Thyroid gland (tissue), 4 donors: ENCODE data around the gene PRELID3B. TPM values are rescaled to one million over a fixed set of nuclear protein-coding genes. Genes with fewer than 3 reads are reported as not detected.

Experiments
- DNase-seq, 2 donors: peaks; one replicate each; pipeline ENCODE4 v3.0.0-alpha.2; 2019
- H3K27ac ChIP-seq, 3 donors: fragments of 200-600 bp; sonication (generic); 1 replicate in 2 of 3; 2 replicates in 1 of 3; pipeline ENCODE4 v1.5.1; 2016 to 2019; ENCODE audit warnings: mild to moderate bottlenecking in 1 of 3, moderate library complexity in 1 of 3
- H3K27me3 ChIP-seq: fragments of 200-600 bp; sonication (generic); one replicate; pipeline ENCODE4 v1.5.1; 2019
- H3K36me3 ChIP-seq, 2 donors: fragments of 200-600 bp; sonication (generic); one replicate each; pipeline ENCODE4 v1.5.1; 2016 to 2019
- H3K4me1 ChIP-seq, 2 donors: fragments of 200-600 bp; sonication (generic); one replicate each; pipeline ENCODE4 v1.5.1; 2017 to 2019
- H3K4me3 ChIP-seq, 3 donors: fragments of 200-600 bp; sonication (generic); replicated peaks in 1 of 3; 1 replicate in 2 of 3; 2 replicates in 1 of 3; pipeline ENCODE4 v1.5.1; 2016; ENCODE audit warnings: mild to moderate bottlenecking in 1 of 3
- H3K9me3 ChIP-seq: fragments of 200-600 bp; sonication (generic); one replicate; pipeline ENCODE4 v1.5.1; 2017
- POLR2A ChIP-seq, 2 donors: fragments of 450-650 bp; IDR thresholded peaks; one replicate each; pipeline ENCODE4 v1.6.1; 2017; ENCODE audit warnings: antibody characterized with exemption in 2 of 2, mild to moderate bottlenecking in 2 of 2, moderate library complexity in 1 of 2
- WGBS, 2 donors: methylation state at CpG; one replicate each; pipeline ENCODE4 v1.1.5; 2017; 5-methylcytosine and 5-hydroxymethylcytosine counted together
- intact Hi-C: fragments of 100-400 bp; cut with DNase I; formaldehyde crosslinking; loops from one replicate; pipeline ENCODE4 v1.15.1; 2023
- total RNA-seq, 4 donors: library from RNA; depleted of rRNA; stranded (reverse); fragments of >200 nt; gene quantifications; one replicate each; pipeline ENCODE4 v1.2.3, GENCODE V29; 2016
- TF ChIP-seq, protein P1 (sequence below), 6 experiments: fragments of 200-600 bp in 3 of 6; fragments of 450-650 bp in 3 of 6; sonication (generic) in 3 of 6; IDR thresholded peaks; one replicate each; pipeline ENCODE4 v1.5.1; 2016 to 2019; ENCODE audit warnings: antibody characterized with exemption in 6 of 6, mild to moderate bottlenecking in 2 of 6, inconsistent platforms in 1 of 6, moderate library complexity in 1 of 6

Gene PRELID3B
- 100 to 1,000 TPM in 1 of 4 donors, 10 to 100 TPM in 3; 74.4 to 112 (median 85.6) TPM for total RNA-seq

DNA sequence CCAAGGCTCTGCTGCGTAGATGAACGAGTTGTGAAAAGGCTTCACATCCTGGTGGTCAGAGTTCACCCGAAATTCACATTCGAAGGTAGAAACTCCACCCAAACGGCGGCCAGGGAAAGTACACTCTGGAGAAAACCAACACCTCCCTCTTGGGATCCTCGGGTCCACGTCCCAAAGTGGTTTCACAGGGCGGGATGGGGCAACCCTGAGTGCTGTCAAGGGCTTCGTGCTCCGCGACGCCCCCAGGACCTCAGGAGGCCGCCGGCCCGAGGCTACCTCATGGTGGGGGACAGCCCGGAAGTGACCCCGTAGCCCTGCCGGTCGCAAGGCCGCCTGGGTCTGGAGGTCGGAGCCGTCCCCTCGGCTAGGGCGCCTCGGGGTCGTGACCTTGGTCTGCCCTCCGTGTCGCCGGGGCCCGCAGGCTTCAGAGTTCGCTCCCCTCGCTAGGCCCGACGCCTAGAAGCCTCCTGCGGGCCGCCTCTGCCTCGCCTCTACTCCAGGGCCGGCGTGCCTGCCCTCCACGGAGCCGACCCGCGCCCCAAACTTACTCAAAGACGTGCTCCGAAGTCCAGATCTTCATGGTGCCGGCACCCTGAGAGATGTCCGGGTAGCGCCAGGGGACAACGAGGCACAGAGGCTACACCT is at the start of gene PRELID3B:
Gene PRELID3B, minus strand, starts transcription at position 636 of the 645 bp plus-strand sequence. Its CDS starts 56 bp downstream, at position 580.
- H3K4me1 ChIP-seq = peaks cover 48 to 55% of the 10 kb centered on the region in 2 donors
- no peaks in the 10 kb centered on the region for H3K9me3 ChIP-seq
- H3K4me3 ChIP-seq = peak within 1 kb of the TSS; percentile 56 to 88 (median 78)
- intact Hi-C loops = loop anchor here (5.0 kb wide), 1 partner anchor 150 kb away; no protein-coding TSS in a partner anchor
- WGBS, 2 donors = 7 to 14% methylated on average over 8 to 21 of the region's 50 CpGs
- peak; percentile 22 to 31 for DNase-seq
- H3K27me3 ChIP-seq = no peaks in the 10 kb centered on the region
- TF ChIP-seq, protein P1, sequence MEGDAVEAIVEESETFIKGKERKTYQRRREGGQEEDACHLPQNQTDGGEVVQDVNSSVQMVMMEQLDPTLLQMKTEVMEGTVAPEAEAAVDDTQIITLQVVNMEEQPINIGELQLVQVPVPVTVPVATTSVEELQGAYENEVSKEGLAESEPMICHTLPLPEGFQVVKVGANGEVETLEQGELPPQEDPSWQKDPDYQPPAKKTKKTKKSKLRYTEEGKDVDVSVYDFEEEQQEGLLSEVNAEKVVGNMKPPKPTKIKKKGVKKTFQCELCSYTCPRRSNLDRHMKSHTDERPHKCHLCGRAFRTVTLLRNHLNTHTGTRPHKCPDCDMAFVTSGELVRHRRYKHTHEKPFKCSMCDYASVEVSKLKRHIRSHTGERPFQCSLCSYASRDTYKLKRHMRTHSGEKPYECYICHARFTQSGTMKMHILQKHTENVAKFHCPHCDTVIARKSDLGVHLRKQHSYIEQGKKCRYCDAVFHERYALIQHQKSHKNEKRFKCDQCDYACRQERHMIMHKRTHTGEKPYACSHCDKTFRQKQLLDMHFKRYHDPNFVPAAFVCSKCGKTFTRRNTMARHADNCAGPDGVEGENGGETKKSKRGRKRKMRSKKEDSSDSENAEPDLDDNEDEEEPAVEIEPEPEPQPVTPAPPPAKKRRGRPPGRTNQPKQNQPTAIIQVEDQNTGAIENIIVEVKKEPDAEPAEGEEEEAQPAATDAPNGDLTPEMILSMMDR (IDR thresholded peaks at IDR 0.05) = no peak
- TF ChIP-seq POLR2A (IDR thresholded peaks at IDR 0.05) = no peak
- H3K36me3 ChIP-seq = peaks cover 6 to 8% of the 10 kb centered on the region in 2 donors
- peak within 1 kb of the TSS; percentile 73 to 94 (median 92) for H3K27ac ChIP-seq

DNA sequence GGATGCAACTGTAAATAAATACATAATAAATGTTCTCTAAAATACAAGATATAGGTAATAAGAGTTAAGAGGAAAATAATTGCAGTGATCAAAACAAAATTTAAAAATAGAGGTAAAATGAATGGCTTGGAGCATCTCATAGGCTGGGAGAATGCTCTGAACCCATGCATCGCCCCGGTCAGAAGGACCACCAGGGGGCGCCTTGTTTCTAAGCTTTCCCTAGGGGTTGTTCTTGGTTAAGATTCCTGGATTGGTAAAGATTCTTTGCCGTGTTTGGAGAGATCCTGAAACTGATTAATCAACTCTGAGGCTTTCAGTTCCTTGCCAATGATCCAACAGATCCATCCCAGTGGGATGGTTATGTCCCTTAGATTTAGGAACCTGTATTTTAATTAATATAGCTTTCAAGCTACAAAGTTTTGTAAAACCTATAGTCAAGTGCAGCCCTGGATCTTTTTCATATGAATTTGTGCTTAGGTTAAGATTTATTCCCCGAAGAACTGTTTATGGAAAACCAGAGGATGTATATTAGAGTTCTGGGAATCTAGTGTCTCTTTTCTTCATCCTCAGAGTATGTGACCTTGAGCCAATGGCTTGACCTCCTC is 45.3 kb upstream of the PRELID3B start:
- Histone ChIP-seq H3K4me1 (peaks cover 17 to 18% of the 10 kb centered on the region in 2 donors), H3K9me3 (no peaks in the 10 kb centered on the region), H3K36me3 (no peaks in the 10 kb centered on the region), H3K27ac (no peak overlapping the region), H3K27me3 (no peaks in the 10 kb centered on the region), H3K4me3 (no peak overlapping the region)
- TF ChIP-seq, protein P1 (IDR thresholded peaks at IDR 0.05) = peak; percentile 78 to 87 (median 83)
- no peak for TF ChIP-seq POLR2A (IDR thresholded peaks at IDR 0.05)
- intact Hi-C loops = loop anchor here (5.0 kb wide), 3 partner anchors 134 to 319 kb away; no protein-coding TSS in a partner anchor
- 15 to 19% methylated on average over 5 of the region's 5 CpGs for WGBS, 2 donors
- peak; percentile 86 to 88 for DNase-seq

DNA sequence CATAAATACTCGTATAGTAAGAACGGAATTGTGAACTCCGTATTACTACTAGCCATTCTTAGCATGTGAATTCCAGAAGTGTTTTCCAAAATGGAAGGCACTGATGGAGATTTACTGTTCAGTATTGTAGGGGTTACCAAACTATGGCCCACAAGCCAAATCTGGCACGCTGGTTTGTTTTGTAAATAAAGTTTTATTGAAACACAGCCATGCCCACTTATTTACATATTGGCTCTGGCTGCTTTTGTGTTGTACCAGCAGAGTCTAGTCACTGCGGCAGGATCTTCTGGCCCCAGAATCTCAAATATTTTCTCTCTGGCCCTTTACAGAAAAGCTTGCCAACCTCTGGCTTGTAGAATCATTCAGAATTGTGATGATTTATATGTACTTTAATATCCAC is 44.3 kb upstream of the PRELID3B start:
- no peaks in the 10 kb centered on the region for H3K27me3 ChIP-seq
- H3K9me3 ChIP-seq = no peaks in the 10 kb centered on the region
- peaks cover 17 to 19% of the 10 kb centered on the region in 2 donors for H3K4me1 ChIP-seq
- intact Hi-C loops = loop anchor here (5.0 kb wide), 3 partner anchors 135 to 320 kb away; no protein-coding TSS in a partner anchor
- no peak overlapping the region for H3K27ac ChIP-seq
- no peak overlapping the region for H3K4me3 ChIP-seq
- H3K36me3 ChIP-seq = no peaks in the 10 kb centered on the region
- no peak for DNase-seq
- TF ChIP-seq, protein P1 (IDR thresholded peaks at IDR 0.05) = no peak
- no peak for TF ChIP-seq POLR2A (IDR thresholded peaks at IDR 0.05)
- WGBS, 2 donors = 95 to 96% methylated on average over 5 of the region's 5 CpGs

DNA sequence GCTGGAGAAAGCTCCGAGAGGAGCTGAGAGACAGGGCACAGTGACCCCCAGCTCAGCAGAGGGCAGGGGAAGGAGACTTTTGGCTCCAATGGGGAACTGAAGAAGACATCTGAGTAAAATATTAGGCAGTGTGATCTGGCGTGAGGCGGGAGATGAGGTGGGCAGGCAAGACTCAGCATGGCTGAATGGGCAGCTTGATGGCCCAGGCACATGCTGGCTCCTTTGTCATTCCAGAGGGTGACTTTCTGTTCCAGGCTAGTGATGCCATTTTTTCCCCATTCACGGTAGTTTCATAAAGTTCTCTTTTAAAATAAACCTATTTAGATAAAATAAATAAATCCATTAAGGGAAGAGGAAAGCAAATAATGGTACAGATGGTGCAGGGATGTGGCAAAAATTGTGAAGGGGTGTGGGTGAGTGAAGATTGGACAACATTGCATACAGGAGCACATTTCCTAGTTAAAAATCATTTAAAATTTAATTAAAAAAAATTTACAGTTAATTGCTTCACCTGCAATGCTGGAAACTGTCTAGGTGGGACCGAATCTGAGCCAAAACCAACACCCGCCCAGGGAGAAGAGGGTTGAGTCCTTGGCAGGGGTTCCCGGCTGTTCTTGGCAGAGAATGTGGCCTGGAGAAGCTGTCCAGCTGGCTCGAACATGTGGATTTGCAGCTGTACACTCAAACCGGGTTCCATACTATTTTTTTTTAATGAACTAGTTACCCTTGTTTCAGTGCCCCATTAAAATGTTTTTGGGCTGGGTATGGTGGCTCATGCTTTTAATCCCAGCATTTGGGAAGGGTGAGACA is 41.7 kb upstream of the PRELID3B start:
- intact Hi-C loops = no loop called here
- Histone ChIP-seq H3K27me3 (no peaks in the 10 kb centered on the region), H3K9me3 (no peaks in the 10 kb centered on the region), H3K27ac (peak overlapping the region; percentile 25 to 79 (median 67)), H3K36me3 (no peaks in the 10 kb centered on the region), H3K4me1 (peaks cover 17 to 19% of the 10 kb centered on the region in 2 donors), H3K4me3 (no peak overlapping the region)
- 32 to 37% methylated on average over 9 of the region's 9 CpGs for WGBS, 2 donors
- DNase-seq = peak; percentile 71 to 79
- TF ChIP-seq, protein P1 (IDR thresholded peaks at IDR 0.05) = no peak
- TF ChIP-seq POLR2A (IDR thresholded peaks at IDR 0.05) = no peak
